B cell (primary cell): Measurements from ENCODE around the gene SLC28A3. TPM values are rescaled to one million over a fixed set of nuclear protein-coding genes. Genes with fewer than 3 reads are reported as not detected.

Experiments used
- ATAC-seq: fragments of 200-7000 bp; cut with Tn5 transposase; one replicate; pipeline ENCODE4 v1.10.0; 2021; ENCODE audit warnings: low read depth, mild to moderate bottlenecking, moderate number of reproducible peaks, moderate library complexity
- CTCF ChIA-PET: fragments of 350-600 bp; sonication (Branson Sonifier 250); formaldehyde crosslinking; loops from one replicate; lab custom pipeline; 2021; ENCODE audit warnings: antibody characterized with exemption, inconsistent platforms; lab: Charles Lee
- POLR2A ChIA-PET: fragments of 350-600 bp; sonication (Branson Sonifier 250); formaldehyde crosslinking; loops from one replicate; lab custom pipeline; 2021; ENCODE audit warnings: antibody characterized with exemption; lab: Charles Lee
- DNase-seq: peaks from one replicate; pipeline ENCODE4 v3.0.0; 2013
- H2AFZ ChIP-seq: 2 replicates; pipeline ENCODE4 v1.6.1; 2012; ENCODE audit warnings: mild to moderate bottlenecking, low read depth, low read length; ENCODE audit not compliant: insufficient read depth, poor library complexity, severe bottlenecking
- H3K27ac ChIP-seq, 2 donors: 1 replicate in 1 of 2; 2 replicates in 1 of 2; pipeline ENCODE4 v1.5.1; 2012 to 2013; ENCODE audit warnings: low read length in 2 of 2, mild to moderate bottlenecking in 2 of 2, moderate library complexity in 1 of 2
- H3K27me3 ChIP-seq, 4 experiments: fragments of 200-600 bp in 1 of 4; sonication (generic) in 1 of 4; replicated peaks in 1 of 4; 1 replicate in 2 of 4; 2 replicates in 2 of 4; pipeline versions ENCODE4 v1.6.1 to v1.7.0; 2013 to 2016; ENCODE audit warnings: low read length in 3 of 4, mild to moderate bottlenecking in 2 of 4, mixed read lengths in 1 of 4, moderate library complexity in 1 of 4; ENCODE audit not compliant: insufficient read depth in 4 of 4, control insufficient read depth in 3 of 4; ENCODE audit errors: control extremely low read depth in 1 of 4
- H3K36me3 ChIP-seq, 2 experiments: replicated peaks in 1 of 2; 1 replicate in 1 of 2; 2 replicates in 1 of 2; pipeline versions ENCODE4 v1.6.1 to v1.7.1; 2013; ENCODE audit warnings: low read length in 1 of 2; ENCODE audit not compliant: insufficient read depth in 2 of 2, control insufficient read depth in 1 of 2; ENCODE audit errors: control extremely low read depth in 1 of 2, extremely low read depth in 1 of 2
- H3K4me1 ChIP-seq, 2 donors: fragments of 200-600 bp in 1 of 2; sonication (generic) in 1 of 2; 1 replicate in 1 of 2; 2 replicates in 1 of 2; pipeline versions ENCODE4 v1.5.1 to v1.6.1; 2013 to 2017; ENCODE audit warnings: low read length in 2 of 2; ENCODE audit not compliant: control insufficient read depth in 2 of 2, insufficient read depth in 2 of 2
- H3K4me2 ChIP-seq: replicated peaks from 2 replicates; pipeline ENCODE3; 2012; ENCODE audit warnings: mild to moderate bottlenecking, low read depth, low read length; ENCODE audit not compliant: poor library complexity, severe bottlenecking
- H3K4me3 ChIP-seq, 5 experiments: fragments of 200-600 bp in 1 of 5; sonication (generic) in 1 of 5; 1 replicate in 3 of 5; 2 replicates in 2 of 5; pipeline versions ENCODE4 v1.5.1 to v1.7.0; 2011 to 2016; ENCODE audit warnings: low read length in 4 of 5, mild to moderate bottlenecking in 4 of 5, low read depth in 2 of 5, control low read depth in 1 of 5, moderate library complexity in 1 of 5; ENCODE audit not compliant: insufficient read depth in 1 of 5; ENCODE audit errors: control extremely low read depth in 1 of 5, extremely low read depth in 1 of 5
- H3K79me2 ChIP-seq: fragments of 200-600 bp; sonication (generic); one replicate; pipeline ENCODE4 v1.6.0; 2016; ENCODE audit warnings: low read length; ENCODE audit not compliant: control insufficient read depth, insufficient read depth
- H3K9ac ChIP-seq: fragments of 200-600 bp; sonication (generic); 2 replicates; pipeline ENCODE4 v1.6.1; 2017; ENCODE audit warnings: mild to moderate bottlenecking, low read length, moderate library complexity
- H3K9me3 ChIP-seq, 3 donors: one replicate each; pipeline versions ENCODE4 v1.6.1 to v1.7.1; 2013; ENCODE audit warnings: low read length in 2 of 3; ENCODE audit not compliant: control insufficient read depth in 2 of 3, insufficient read depth in 1 of 3; ENCODE audit errors: control extremely low read depth in 1 of 3
- H4K20me1 ChIP-seq: 2 replicates; pipeline ENCODE4 v1.6.0; 2012; ENCODE audit warnings: mild to moderate bottlenecking, low read length; ENCODE audit not compliant: insufficient read depth, control insufficient read depth, poor library complexity, severe bottlenecking
- H3K27ac Mint-ChIP-seq: one replicate; pipeline ENCODE4 v1.8.0; 2021; ENCODE audit warnings: mixed read lengths
- H3K27me3 Mint-ChIP-seq: one replicate; pipeline ENCODE4 v1.8.0; 2021; ENCODE audit warnings: mixed read lengths
- H3K4me1 Mint-ChIP-seq: one replicate; pipeline ENCODE4 v1.8.0; 2021; ENCODE audit warnings: mixed read lengths
- H3K4me3 Mint-ChIP-seq: one replicate; pipeline ENCODE4 v1.8.0; 2021; ENCODE audit warnings: mixed read lengths
- H3K9me3 Mint-ChIP-seq: one replicate; pipeline ENCODE4 v1.8.0; 2022; ENCODE audit warnings: mixed read lengths; ENCODE audit not compliant: insufficient read depth
- CTCF ChIP-seq: fragments of 200-600 bp; IDR thresholded peaks from one replicate; pipeline ENCODE4 v1.8.0; 2022; ENCODE audit warnings: antibody characterized with exemption, mild to moderate bottlenecking
- EZH2 ChIP-seq: IDR thresholded peaks from 2 replicates; pipeline ENCODE4 v1.6.1; 2012; ENCODE audit warnings: borderline replicate concordance, low read depth, mild to moderate bottlenecking, moderate library complexity, low read length; ENCODE audit not compliant: insufficient read depth, poor library complexity, severe bottlenecking
- WGBS: methylation state at CpG from one replicate; pipeline ENCODE4 v1.1.5; 2013; ENCODE audit warnings: missing lambda C conversion rate; ENCODE audit not compliant: insufficient coverage; 5-methylcytosine and 5-hydroxymethylcytosine counted together
- intact Hi-C: fragments of 100-400 bp; cut with micrococcal nuclease; formaldehyde crosslinking; loops from one replicate; pipeline ENCODE4 v1.10.0; 2022
- polyA plus RNA-seq: library from polyadenylated mRNA; depleted of rRNA; stranded (reverse); fragments of >200 nt; gene quantifications from 2 replicates; pipeline ENCODE4 v1.2.3, GENCODE V29; 2012
- total RNA-seq, 2 donors: library from RNA; stranded (reverse); fragments of 120-200 nt in 1 of 2; gene quantifications; 1 replicate in 1 of 2; 2 replicates in 1 of 2; pipeline versions ENCODE4 v1.2.3 to v1.2.4, GENCODE V29; 2013 to 2022

SLC28A3 gene
- total and polyA plus RNA-seq, 2 donors (not counting 1 experiment from before 2014, with no cell fraction given): not detected

GRCh38 chr9:84251921-84252320 is 88.6 kb downstream of the SLC28A3 start:
- CTCF ChIA-PET: interaction anchor here (2.6 kb wide), 1 partner anchor 9 kb away, joined by 10 read pairs; no protein-coding TSS in a partner anchor

More at GRCh38 chr9:84251921-84252320, 88.6 kb downstream of the SLC28A3 start:
- POLR2A ChIA-PET: no interaction called here
- Histone ChIP-seq H3K79me2 (no peaks in the 10 kb centered on the region), H3K9me3 (no peaks in the 10 kb centered on the region), H2AFZ (no peak overlapping the region), H3K27ac (no peak overlapping the region), H3K4me1 (no peaks in the 10 kb centered on the region), H4K20me1 (no peaks in the 10 kb centered on the region), H3K36me3 (no peaks in the 10 kb centered on the region), H3K27me3 (peaks cover 0 to 8% (median 2%) of the 10 kb centered on the region in 4 experiments), H3K4me2 (no peak overlapping the region), H3K9ac (no peak overlapping the region), H3K4me3 (no peak overlapping the region)
- H3K4me3 Mint-ChIP-seq: no peak overlapping the region
- TF ChIP-seq CTCF (no peak), EZH2 (no peak)
- no peak overlapping the region for H3K27ac Mint-ChIP-seq
- WGBS: 84% methylated on average over 4 of the region's 7 CpGs
- peaks cover 21% of the 10 kb centered on the region for H3K27me3 Mint-ChIP-seq
- no peaks in the 10 kb centered on the region for H3K4me1 Mint-ChIP-seq
- H3K9me3 Mint-ChIP-seq: no peaks in the 10 kb centered on the region
- DNase-seq: no peak
- intact Hi-C loops: no loop called here
- no peak for ATAC-seq
